ENCODE measurements around the gene TMEM132D. TPM values are rescaled to one million over a fixed set of nuclear protein-coding genes. Genes with fewer than 3 reads are reported as not detected.

Gene TMEM132D
- polyA plus RNA-seq, 1 experiment, result not detected

DNA sequence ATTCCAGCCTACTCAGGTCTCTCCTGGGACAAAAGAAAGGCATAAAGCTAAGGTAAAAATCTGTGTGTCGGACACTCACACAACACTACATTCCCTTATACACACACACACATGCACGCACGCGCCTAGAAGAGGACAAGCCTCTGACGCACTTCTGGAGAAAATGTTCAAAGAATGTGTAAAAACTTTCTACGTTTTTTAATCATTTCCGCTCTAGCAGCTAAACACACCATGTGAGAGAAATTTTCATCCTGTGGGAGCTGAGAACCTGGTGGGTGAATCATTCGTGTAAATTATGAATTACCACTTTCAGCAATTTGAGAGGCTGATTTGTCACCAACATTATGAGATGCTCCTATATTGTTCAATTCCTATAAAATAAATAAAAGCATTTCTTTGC is 494.5 kb downstream of the TMEM132D start:
- TF ChIP-seq, protein P1, sequence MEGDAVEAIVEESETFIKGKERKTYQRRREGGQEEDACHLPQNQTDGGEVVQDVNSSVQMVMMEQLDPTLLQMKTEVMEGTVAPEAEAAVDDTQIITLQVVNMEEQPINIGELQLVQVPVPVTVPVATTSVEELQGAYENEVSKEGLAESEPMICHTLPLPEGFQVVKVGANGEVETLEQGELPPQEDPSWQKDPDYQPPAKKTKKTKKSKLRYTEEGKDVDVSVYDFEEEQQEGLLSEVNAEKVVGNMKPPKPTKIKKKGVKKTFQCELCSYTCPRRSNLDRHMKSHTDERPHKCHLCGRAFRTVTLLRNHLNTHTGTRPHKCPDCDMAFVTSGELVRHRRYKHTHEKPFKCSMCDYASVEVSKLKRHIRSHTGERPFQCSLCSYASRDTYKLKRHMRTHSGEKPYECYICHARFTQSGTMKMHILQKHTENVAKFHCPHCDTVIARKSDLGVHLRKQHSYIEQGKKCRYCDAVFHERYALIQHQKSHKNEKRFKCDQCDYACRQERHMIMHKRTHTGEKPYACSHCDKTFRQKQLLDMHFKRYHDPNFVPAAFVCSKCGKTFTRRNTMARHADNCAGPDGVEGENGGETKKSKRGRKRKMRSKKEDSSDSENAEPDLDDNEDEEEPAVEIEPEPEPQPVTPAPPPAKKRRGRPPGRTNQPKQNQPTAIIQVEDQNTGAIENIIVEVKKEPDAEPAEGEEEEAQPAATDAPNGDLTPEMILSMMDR (IDR thresholded peaks at IDR 0.05; ENCODE audit: low read depth, low read length), result no peak
- Histone ChIP-seq H3K27me3 (ENCODE audit: control insufficient read depth, insufficient read depth, low read length) (no peaks in the 10 kb centered on the region), H3K27ac (ENCODE audit: low read depth, low read length) (no peak overlapping the region), H3K4me3 (ENCODE audit: low read depth, low read length) (no peak overlapping the region), H3K9me3 (ENCODE audit: control insufficient read depth, insufficient read depth, low read length) (peaks cover 25% of the 10 kb centered on the region)
- no peak for DNase-seq (ENCODE audit: low read depth, low spot score)
- POLR2A ChIA-PET, result no interaction called here
- CTCF ChIA-PET, result no interaction called here

DNA sequence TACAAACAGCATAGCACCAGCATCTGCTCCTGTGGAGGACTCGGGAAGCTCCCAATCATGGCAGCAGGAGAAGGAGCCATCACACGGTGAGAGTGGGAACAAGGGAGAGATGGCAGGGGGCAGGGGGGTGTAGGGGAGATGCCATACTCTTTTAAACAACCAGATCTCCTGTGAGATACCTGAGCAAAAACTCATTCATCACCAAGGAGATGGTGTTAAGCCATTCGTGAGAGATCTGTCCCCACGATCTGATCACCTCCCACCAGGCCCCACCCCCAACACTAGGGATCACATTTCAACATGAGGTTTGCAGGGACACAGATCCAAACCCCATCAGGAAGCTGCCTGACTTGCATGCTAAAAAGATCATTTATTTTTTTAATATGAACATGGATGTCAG is 499.3 kb downstream of the TMEM132D start:
- POLR2A ChIA-PET, result no interaction called here

DNA sequence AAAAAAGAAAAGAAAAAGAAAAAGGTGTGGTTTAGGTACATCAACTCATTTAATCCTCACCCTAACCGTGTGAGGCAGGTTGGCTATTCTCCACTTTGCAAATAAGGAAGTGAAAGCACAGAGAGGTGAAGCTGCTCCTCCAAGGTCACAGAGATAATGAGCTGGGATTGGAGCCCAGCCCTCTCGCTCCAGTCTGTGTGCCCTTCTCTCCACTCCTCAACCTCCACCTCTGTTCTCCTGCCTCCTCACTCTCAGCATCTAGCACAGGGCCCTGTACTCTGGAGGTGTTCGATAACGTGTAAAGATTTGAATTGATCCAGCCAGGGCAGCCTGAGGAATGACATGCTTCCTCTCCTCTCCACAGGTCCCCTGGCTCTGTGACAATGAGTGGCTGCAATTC is 502.3 kb downstream of the TMEM132D start:
- peaks cover 46% of the 10 kb centered on the region for H3K9me3 ChIP-seq (ENCODE audit: control insufficient read depth, insufficient read depth, low read length)
- TF ChIP-seq, protein P1 (IDR thresholded peaks at IDR 0.05; ENCODE audit: low read depth, low read length), result no peak
- ChIA-PET CTCF (no interaction called here), POLR2A (no interaction called here)
- no peaks in the 10 kb centered on the region for H3K27me3 ChIP-seq (ENCODE audit: control insufficient read depth, insufficient read depth, low read length)
- DNase-seq (ENCODE audit: low read depth, low spot score), result no peak
- H3K4me3 ChIP-seq (ENCODE audit: low read depth, low read length), result no peak overlapping the region
- no peak overlapping the region for H3K27ac ChIP-seq (ENCODE audit: low read depth, low read length)

More for the DNA sequence above, 499.3 kb downstream of the TMEM132D start:
- no peak overlapping the region for H3K4me3 ChIP-seq (ENCODE audit: low read depth, low read length)
- TF ChIP-seq, protein P1 (IDR thresholded peaks at IDR 0.05; ENCODE audit: low read depth, low read length), result no peak
- CTCF ChIA-PET, result no interaction called here
- H3K27ac ChIP-seq (ENCODE audit: low read depth, low read length), result no peak overlapping the region
- H3K27me3 ChIP-seq (ENCODE audit: control insufficient read depth, insufficient read depth, low read length), result no peaks in the 10 kb centered on the region
- DNase-seq (ENCODE audit: low read depth, low spot score), result no peak
- H3K9me3 ChIP-seq (ENCODE audit: control insufficient read depth, insufficient read depth, low read length), result peaks cover 43% of the 10 kb centered on the region

DNA sequence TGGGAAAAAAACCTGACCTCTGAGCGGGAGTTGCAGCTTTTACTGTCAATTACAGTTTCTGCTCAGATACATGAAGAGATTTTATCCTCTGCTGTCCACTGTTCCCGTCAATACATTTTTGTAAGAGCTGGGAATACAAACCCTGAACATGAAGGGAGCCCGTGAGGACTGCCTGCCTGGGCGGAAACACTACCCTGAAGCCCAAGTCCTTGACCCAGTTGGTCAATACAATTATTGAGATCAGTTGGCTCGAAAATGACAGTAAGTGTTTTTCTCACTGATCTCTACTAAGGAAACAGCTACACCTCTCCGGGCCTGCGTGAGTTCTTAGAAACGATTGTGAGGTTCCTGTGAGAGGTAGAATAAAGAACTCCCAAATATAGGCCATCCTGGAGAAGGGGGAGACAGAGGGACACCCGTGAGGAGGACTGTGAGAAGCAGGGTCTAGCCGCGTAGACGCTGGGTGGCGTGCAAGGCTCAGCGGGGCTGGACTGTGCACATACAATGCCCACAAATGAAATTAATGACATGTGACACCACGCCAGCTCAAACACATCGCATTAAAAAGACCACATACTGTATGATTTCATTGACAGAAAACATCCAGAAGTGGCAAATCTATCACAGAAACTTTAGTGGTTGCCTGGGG is 509.5 kb downstream of the TMEM132D start:
- POLR2A ChIA-PET, result no interaction called here
- Histone ChIP-seq H3K9me3 (ENCODE audit: control insufficient read depth, insufficient read depth, low read length) (peaks cover 51% of the 10 kb centered on the region), H3K27me3 (ENCODE audit: control insufficient read depth, insufficient read depth, low read length) (no peaks in the 10 kb centered on the region), H3K27ac (ENCODE audit: low read depth, low read length) (no peak overlapping the region), H3K4me3 (ENCODE audit: low read depth, low read length) (no peak overlapping the region)
- CTCF ChIA-PET, result no interaction called here
- TF ChIP-seq, protein P1 (IDR thresholded peaks at IDR 0.05; ENCODE audit: low read depth, low read length), result no peak
- no peak for DNase-seq (ENCODE audit: low read depth, low spot score)

DNA sequence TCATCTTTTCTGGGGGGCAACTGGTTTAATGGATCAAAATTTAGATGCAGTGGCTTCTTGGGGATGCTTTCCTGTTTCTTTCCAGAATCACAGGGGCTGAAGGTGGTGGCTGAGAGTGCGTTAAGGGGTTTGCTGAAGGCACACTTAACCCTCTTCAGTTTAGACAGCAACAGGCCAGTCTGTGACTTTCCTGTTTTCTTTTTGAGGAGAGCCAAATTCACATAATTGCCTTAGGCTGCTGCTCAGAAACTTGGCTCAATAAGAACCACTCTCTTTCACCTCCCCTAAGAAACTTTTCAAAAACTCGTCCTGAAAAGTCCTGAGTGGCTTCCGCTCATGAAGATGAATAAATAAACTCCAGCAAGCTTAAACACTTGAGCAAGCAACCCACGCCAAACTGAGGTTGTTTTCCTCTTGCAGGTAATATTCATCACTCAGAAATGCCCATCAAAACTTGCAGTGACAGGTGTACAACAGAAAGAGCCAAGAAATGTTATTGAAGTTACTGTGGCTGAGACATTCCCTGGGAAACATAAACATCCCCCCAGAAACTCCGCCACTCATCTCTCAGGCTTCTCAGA is 510.4 kb downstream of the TMEM132D start:
- ChIA-PET CTCF (no interaction called here), POLR2A (no interaction called here)
- TF ChIP-seq, protein P1 (IDR thresholded peaks at IDR 0.05; ENCODE audit: low read depth, low read length), result no peak
- H3K27ac ChIP-seq (ENCODE audit: low read depth, low read length), result no peak overlapping the region
- no peak overlapping the region for H3K4me3 ChIP-seq (ENCODE audit: low read depth, low read length)
- H3K9me3 ChIP-seq (ENCODE audit: control insufficient read depth, insufficient read depth, low read length), result peaks cover 48% of the 10 kb centered on the region
- H3K27me3 ChIP-seq (ENCODE audit: control insufficient read depth, insufficient read depth, low read length), result no peaks in the 10 kb centered on the region
- DNase-seq (ENCODE audit: low read depth, low spot score), result no peak

All from AG04450 (cell line).